ENCODE data around the gene HLA-B. TPM values are rescaled to one million over a fixed set of nuclear protein-coding genes. Genes with fewer than 3 reads are reported as not detected.

Gene HLA-B
- total RNA-seq (2022; extraction: Qiagen RNA extraction) = 24.9 to 35.0 TPM (median 28.2 TPM) in 5 replicates

GRCh38 chr6:31356946-31357466 is at the start of gene HLA-B:
Gene HLA-B, minus strand, starts transcription at chr6:31357179. Its CDS starts 21 bp downstream, at chr6:31357158.

GRCh38 chr6:31403283-31404060 is 46.5 kb upstream of the HLA-B start, which contains the start of gene MICA:
Gene MICA, plus strand, starts transcription at chr6:31403595. Its CDS starts 38 bp downstream, at chr6:31403633.

Other genes starting within 250 kb of the HLA-B start
- gene C6orf15, start 244.6 kb downstream of the HLA-B start, total RNA-seq (2022; extraction: Qiagen RNA extraction) = 0.09 TPM in 1 of 5 replicates, not detected in the others
- 3.2 to 6.3 TPM (median 4.4 TPM) in 5 replicates for gene PSORS1C1, start 242.4 kb downstream of the HLA-B start, total RNA-seq (2022; extraction: Qiagen RNA extraction)
- gene CDSN, start 236.7 kb downstream of the HLA-B start, total RNA-seq (2022; extraction: Qiagen RNA extraction) = 0.05 to 0.07 TPM in 2 of 5 replicates, not detected in the others
- gene PSORS1C2, start 218.1 kb downstream of the HLA-B start, total RNA-seq (2022; extraction: Qiagen RNA extraction) = 0.09 TPM in 1 of 5 replicates, not detected in the others
- gene CCHCR1, start 199.4 kb downstream of the HLA-B start, total RNA-seq (2022; extraction: Qiagen RNA extraction) = 7.0 to 8.0 TPM (median 7.7 TPM) in 5 replicates
- gene TCF19, start 198.6 kb downstream of the HLA-B start, total RNA-seq (2022; extraction: Qiagen RNA extraction) = 13.7 to 14.9 TPM (median 14.4 TPM) in 5 replicates
- gene POU5F1, start 186.5 kb downstream of the HLA-B start, total RNA-seq (2022; extraction: Qiagen RNA extraction) = 10.0 to 17.0 TPM (median 11.3 TPM) in 5 replicates
- 46.3 to 55.2 TPM (median 49.3 TPM) in 5 replicates for gene HLA-C, start 85.1 kb downstream of the HLA-B start, total RNA-seq (2022; extraction: Qiagen RNA extraction)
- 27.8 to 29.9 TPM (median 29.8 TPM) in 5 replicates for gene MICA, start 46.4 kb upstream of the HLA-B start, total RNA-seq (2022; extraction: Qiagen RNA extraction)
- gene MICB, start 141.0 kb upstream of the HLA-B start, total RNA-seq (2022; extraction: Qiagen RNA extraction) = 6.1 to 7.7 TPM (median 7.3 TPM) in 5 replicates
- not detected in 5 replicates for gene MCCD1, start 171.8 kb upstream of the HLA-B start, total RNA-seq (2022; extraction: Qiagen RNA extraction)
- 331 to 435 TPM (median 353 TPM) in 5 replicates for gene DDX39B, start 184.8 kb upstream of the HLA-B start, total RNA-seq (2022; extraction: Qiagen RNA extraction)
- 0.46 to 0.93 TPM (median 0.67 TPM) in 5 replicates for gene ATP6V1G2, start 189.4 kb upstream of the HLA-B start, total RNA-seq (2022; extraction: Qiagen RNA extraction)
- 9.7 to 12.5 TPM (median 11.6 TPM) in 5 replicates for gene NFKBIL1, start 190.4 kb upstream of the HLA-B start, total RNA-seq (2022; extraction: Qiagen RNA extraction)
- gene LTA, start 215.1 kb upstream of the HLA-B start, total RNA-seq (2022; extraction: Qiagen RNA extraction) = 0.07 to 0.31 TPM (median 0.13 TPM) in 3 of 5 replicates, not detected in the others
- gene TNF, start 218.4 kb upstream of the HLA-B start, total RNA-seq (2022; extraction: Qiagen RNA extraction) = 0.08 to 0.12 TPM in 2 of 5 replicates, not detected in the others
- 0.29 to 0.47 TPM (median 0.38 TPM) in 5 replicates for gene LTB, start 225.2 kb upstream of the HLA-B start, total RNA-seq (2022; extraction: Qiagen RNA extraction)
- gene LST1, start 229.1 kb upstream of the HLA-B start, total RNA-seq (2022; extraction: Qiagen RNA extraction) = 0.37 TPM in 1 of 5 replicates, not detected in the others
- not detected in 5 replicates for gene NCR3, start 235.8 kb upstream of the HLA-B start, total RNA-seq (2022; extraction: Qiagen RNA extraction)